GM20000 (cell line): ENCODE results near the gene SMARCD3.

Experiments used
- DNase-seq: peaks from one replicate; pipeline ENCODE4 v3.0.0; 2012; ENCODE audit warnings: low spot score
- CTCF ChIP-seq: IDR thresholded peaks from 2 replicates; pipeline ENCODE4 v1.5.1; 2012; ENCODE audit warnings: mild to moderate bottlenecking, control low read depth; ENCODE audit errors: extremely low read depth, missing control alignments

Gene SMARCD3

GRCh38 chr7:151244196-151244840, 4.2 kb downstream of the SMARCD3 start:
- peak; percentile 85 for TF ChIP-seq CTCF
- peak; percentile 89 for DNase-seq

GRCh38 chr7:151243408-151244195, 4.9 kb downstream of the SMARCD3 start:
- DNase-seq, result peak; percentile 78

GRCh38 chr7:151243045-151243349, 5.5 kb downstream of the SMARCD3 start:
- no peak for DNase-seq
- no peak for TF ChIP-seq CTCF

More at GRCh38 chr7:151243408-151244195, 4.9 kb downstream of the SMARCD3 start:
- no peak for TF ChIP-seq CTCF

- DNase-seq, result no peak
- no peak for TF ChIP-seq CTCF
Observed at GRCh38 chr7:151242159-151243044, 6.1 kb downstream of the SMARCD3 start.

- TF ChIP-seq CTCF, result no peak
- DNase-seq, result no peak
Observed at GRCh38 chr7:151241755-151242096, 6.8 kb downstream of the SMARCD3 start.

- DNase-seq, result no peak
- TF ChIP-seq CTCF, result no peak
Observed at GRCh38 chr7:151240942-151241754, 7.3 kb downstream of the SMARCD3 start.
